Measurements from ENCODE around the gene BMP2.

The BMP2 gene

GRCh38 chr20:6767536-6768227 is at the start of gene BMP2:
BMP2 (plus strand) TSS chr20:6767686; CDS start chr20:6770127, 2,441 bp downstream.
- DNase-seq (ENCODE audit: low read depth in 2 of 2), result no peak

- DNase-seq (ENCODE audit: low read depth in 2 of 2), result no peak
Observed at GRCh38 chr20:6718662-6719368, 48.7 kb upstream of the BMP2 start.

DNA sequence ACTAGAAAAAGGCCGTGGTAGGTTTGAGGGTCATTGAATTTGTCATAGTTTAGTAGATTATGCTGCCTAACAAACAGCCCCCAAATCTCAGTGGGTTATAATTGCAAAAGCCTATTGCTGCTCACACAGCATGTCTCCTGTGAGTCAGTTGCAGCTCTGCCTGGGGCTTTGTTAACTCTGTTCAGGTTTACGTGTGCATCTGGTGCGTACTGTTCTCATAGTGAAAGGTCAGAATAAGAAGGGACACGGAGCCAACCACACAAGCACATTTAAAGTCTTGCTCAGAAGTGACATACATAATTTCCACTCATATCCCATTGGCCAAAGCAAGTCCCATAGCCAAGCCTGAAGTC is 48.1 kb upstream of the BMP2 start:
- DNase-seq (ENCODE audit: low read depth in 2 of 2), result no peak

DNA sequence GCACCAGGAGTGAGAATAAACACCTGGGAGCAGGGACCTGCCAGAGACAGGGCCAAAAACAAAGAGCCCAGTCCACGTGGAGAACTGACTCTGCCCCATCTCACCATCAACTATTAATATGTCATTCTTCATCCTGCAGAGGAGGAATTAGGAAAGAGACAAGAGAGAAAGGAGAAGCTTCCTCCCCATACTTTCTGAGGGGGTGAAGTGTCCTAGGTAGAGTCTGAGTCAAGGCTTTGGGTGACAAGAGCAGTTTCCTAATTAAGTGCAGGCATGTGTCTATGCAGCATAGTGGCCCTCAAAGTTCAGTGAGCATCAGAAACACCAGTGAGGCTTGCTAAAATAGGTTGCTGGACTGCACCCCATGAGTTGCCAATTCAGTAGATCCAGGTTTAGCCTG is 40.7 kb upstream of the BMP2 start:
- no peak for DNase-seq (ENCODE audit: low read depth in 2 of 2)

DNA sequence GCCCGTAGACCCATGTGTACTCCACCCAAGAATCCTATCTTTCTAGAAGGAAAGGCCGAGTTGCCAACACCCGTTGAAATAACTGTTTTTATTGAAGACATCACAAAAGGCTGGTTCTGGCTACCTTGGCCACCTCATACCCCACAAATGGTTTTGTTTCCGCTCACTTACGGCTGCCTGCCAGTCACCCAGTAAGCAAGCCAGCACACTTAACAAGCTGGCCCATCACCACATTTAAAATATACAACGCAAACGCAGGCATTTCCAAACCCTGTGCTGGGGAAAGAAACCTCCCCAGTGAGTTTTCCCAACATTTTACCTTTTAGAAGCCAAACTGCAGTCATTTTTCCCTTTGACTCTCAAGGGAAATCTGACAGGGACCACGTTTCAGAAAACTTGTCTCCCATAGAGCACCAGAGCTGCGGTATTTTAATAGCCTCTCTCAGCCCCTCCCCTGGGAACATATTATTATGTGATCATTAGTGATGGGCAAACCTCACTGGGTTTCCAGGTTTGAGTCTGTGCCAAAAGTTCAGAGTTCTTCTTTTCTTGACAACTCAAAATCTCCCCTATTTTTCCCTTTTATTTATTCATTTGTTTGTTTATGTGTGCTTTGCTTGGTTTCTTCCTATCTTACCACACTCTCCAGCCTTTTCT is 36.7 kb upstream of the BMP2 start:
- no peak for DNase-seq (ENCODE audit: low read depth in 2 of 2)

DNA sequence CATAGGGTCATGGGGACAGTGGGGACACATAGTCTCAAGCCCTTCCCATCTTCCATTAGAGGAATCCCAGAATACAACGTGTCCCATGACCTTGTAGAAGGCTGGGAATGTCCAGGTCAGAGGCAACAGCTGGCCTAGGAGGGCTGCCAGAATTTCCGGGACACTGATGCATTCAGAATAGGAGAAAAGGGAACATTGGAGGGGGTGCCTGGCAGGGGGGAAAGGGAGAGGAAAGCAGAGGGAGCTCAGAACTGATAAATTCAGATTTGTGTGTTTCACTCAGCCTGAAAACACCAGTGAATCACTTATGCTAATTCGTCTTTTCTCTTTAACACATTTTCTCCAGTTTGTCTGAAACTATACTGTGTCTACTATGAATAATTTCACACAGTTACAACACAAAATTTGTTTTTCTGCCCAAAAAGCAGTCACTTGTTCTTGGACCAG is 35.5 kb upstream of the BMP2 start:
- no peak for DNase-seq (ENCODE audit: low read depth in 2 of 2)

GRCh38 chr20:6732851-6733250 is 34.6 kb upstream of the BMP2 start:
- DNase-seq (ENCODE audit: low read depth in 2 of 2), result no peak

GRCh38 chr20:6733965-6734364 is 33.5 kb upstream of the BMP2 start:
- DNase-seq (ENCODE audit: low read depth in 2 of 2), result no peak

GRCh38 chr20:6735942-6736845 is 31.3 kb upstream of the BMP2 start:
- no peak for DNase-seq (ENCODE audit: low read depth in 2 of 2)

GRCh38 chr20:6739406-6739805 is 28.1 kb upstream of the BMP2 start:
- DNase-seq (ENCODE audit: low read depth in 2 of 2), result no peak

DNA sequence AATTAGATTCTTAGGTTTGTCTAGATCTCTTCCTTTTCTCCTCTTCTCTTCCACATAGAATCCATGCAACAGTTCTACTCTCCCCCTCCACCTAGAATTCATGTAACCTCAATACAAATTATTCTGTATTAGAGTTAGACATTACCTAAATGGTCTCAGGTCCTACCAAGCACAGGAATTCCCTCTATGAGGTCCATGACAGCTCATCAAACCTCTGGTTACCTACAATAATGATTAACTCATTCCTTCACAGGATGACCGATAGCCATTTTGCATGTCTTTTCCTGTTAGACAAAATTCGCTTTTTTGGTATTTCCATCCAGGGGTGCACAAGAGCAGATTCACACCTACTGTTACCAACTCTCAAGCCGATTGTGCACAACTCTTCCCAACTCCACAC is 27.4 kb upstream of the BMP2 start:
- no peak for DNase-seq (ENCODE audit: low read depth in 2 of 2)

DNA sequence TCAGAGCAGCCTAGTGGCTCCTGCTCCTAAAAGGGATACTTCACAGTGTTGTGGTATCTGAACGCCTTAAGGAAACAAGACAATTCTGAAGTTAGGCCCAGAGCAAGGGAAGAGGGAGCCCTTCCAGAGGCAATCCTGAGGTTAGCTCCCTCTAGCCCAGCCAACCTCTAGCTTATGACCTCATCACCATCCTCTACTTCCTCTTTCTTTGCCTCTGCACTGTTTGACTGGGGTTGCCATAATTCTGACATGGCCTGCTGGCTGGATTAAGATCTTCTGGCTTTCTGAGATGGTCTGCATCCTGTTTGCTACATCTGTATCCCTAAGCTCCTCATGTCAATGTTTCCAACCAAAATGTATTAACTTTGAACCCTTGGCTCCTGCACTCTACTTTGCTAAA is 23.3 kb upstream of the BMP2 start:
- no peak for DNase-seq (ENCODE audit: low read depth in 2 of 2)

DNA sequence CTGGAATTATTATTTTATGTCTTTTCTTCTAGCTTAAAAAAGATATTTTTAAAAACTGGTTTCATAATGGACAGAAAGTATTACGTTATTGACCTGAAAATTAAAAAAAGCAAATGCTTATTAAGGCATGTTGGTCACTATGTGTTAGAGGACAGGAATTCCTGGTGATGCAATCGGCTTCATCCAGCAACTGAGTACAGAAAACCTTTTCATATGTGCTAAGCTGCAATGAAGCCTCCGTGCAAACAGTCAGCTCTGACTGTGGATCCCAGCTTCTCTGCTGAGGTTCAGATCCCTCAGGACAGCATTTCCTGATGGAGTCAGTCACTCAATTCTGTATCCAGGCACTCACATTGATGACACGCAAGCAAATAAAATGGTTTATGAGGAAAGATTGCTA is 22.7 kb upstream of the BMP2 start:
- DNase-seq (ENCODE audit: low read depth in 2 of 2), result no peak

DNA sequence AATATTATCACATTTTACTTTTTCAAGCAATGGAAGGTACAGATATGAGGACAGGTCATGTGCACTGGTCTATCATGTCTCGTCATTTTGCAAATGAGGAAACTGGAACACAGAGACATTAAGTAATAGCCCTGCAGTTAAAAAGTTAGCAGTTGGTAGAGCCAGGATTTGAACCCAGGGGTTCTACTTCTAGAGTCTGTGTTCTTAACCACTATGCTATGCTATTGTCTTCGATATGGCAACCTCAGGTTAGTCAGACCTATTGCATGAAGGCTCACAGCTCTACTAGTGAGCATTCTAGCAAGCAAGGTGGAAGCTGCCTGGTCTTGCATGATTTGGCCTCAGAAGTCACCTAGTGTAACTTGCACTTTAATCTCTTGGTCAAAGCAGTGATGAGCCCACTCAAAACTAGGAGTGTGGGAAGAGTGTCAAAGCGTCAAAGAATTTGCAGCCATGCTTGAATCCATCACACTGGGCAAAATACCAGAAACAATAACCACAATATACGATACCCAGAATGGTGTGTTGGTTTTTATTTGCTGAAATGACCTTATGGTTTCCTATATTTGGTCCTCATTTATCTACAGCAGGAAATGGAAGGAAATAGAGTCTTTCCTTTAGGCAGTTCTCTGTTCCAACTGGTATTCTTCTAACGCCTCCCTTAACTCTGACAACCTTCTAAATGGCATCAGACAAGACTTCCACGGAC is 20.4 kb upstream of the BMP2 start:
- DNase-seq (ENCODE audit: low read depth in 2 of 2), result no peak

GRCh38 chr20:6750438-6750837 is 17.0 kb upstream of the BMP2 start:
- no peak for DNase-seq (ENCODE audit: low read depth in 2 of 2)

- no peak for DNase-seq (ENCODE audit: low read depth in 2 of 2)
Observed at GRCh38 chr20:6756693-6757595, 10.5 kb upstream of the BMP2 start.

DNA sequence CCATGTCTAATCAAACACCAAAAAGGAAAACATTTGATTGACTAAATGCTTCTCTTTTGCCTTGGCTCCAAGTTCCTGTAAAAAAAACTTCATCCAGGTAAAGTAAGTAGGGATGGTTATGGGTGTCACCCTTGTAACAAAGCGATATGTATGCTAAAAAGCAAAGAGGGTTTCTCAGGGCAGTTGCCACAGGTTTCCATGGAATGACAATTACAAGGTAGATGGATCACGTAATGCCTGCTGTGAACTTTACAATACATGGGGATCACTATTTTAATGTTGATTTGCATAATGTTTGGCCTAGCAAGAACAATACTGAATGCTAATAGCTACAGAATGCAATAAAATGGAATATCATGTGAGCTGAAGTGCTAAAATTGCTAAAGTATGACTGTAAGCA is 2.9 kb upstream of the BMP2 start:
- no peak for DNase-seq (ENCODE audit: low read depth in 2 of 2)

DNA sequence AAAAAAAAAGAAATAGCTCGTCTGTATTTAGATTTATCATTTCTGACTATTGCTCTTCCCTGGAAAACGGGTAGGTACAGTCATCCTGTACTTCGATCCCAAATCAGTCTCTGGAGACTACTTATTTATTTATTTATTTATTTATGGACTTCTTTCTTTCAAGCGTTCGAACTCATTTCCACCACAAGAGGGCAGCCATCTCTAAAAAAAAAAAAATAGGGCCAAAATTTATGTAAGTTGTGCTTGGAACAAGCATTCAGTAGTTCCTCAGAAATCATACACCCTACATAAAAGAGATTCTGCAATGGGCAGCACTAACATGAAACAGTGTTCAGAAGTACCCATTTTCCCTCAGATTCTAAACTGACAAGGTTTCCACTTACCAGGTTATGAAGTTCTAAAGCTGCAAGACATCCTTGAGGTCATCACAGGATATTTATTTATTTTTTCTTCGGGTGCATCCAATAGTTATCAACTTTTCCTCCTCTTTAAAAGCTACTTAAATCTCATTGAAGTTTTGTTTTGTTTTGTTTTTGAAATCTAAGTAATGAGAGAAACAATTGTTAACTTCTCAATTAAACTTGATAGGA is 1.9 kb upstream of the BMP2 start:
- no peak for DNase-seq (ENCODE audit: low read depth in 2 of 2)

GRCh38 chr20:6766433-6766832 is 1.1 kb upstream of the BMP2 start:
- no peak for DNase-seq (ENCODE audit: low read depth in 2 of 2)

DNA sequence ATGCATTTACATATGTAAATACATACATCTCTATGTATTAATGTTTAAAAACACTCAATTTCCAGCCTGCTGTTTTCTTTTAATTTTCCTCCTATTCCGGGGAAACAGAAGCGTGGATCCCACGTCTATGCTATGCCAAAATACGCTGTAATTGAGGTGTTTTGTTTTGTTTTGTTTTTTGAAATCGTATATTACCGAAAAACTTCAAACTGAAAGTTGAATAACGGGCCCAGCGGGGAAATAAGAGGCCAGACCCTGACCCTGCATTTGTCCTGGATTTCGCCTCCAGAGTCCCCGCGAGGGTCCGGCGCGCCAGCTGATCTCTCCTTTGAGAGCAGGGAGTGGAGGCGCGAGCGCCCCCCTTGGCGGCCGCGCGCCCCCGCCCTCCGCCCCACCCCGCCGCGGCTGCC is 355 bp upstream of the BMP2 start:
- DNase-seq (ENCODE audit: low read depth in 2 of 2), result no peak

Data from activated CD4-positive, alpha-beta T cell treated with anti-CD3 and anti-CD28 coated beads for 24 hours (primary cell).